ENCODE data around the gene GRIN1.

GRIN1 gene

DNA sequence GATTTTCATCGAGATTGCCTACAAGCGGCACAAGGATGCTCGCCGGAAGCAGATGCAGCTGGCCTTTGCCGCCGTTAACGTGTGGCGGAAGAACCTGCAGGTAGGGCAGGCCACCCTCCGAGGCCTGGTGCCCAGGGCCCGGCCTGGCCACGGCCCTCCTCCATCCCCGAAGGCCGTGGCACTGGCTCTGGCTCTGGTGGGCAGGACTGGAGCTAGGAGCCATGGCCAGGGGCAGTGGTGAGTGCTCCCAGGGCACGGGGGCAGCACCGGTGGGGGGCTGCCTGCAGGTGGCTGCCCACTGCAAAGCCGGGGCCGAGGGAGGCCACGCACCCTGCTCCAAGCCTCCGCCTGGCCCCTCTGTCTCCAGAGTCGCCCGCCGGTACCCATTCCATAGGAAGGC, 24.9 kb downstream of the GRIN1 start:
- H3K27ac ChIP-seq = no peak overlapping the region
- no peaks in the 10 kb centered on the region for H3K36me3 ChIP-seq (replicated peaks)
- no peak overlapping the region for H3K4me3 ChIP-seq (ENCODE audit: low read depth, low read length)
- no peak for DNase-seq
- in situ Hi-C loops (cut with HindIII; ENCODE audit: low pct_ligation_motif_present, low sequenced_read_pairs) = no loop called here
- peaks cover 79% of the 10 kb centered on the region for H3K27me3 ChIP-seq (replicated peaks)
- TF ChIP-seq, protein P1, sequence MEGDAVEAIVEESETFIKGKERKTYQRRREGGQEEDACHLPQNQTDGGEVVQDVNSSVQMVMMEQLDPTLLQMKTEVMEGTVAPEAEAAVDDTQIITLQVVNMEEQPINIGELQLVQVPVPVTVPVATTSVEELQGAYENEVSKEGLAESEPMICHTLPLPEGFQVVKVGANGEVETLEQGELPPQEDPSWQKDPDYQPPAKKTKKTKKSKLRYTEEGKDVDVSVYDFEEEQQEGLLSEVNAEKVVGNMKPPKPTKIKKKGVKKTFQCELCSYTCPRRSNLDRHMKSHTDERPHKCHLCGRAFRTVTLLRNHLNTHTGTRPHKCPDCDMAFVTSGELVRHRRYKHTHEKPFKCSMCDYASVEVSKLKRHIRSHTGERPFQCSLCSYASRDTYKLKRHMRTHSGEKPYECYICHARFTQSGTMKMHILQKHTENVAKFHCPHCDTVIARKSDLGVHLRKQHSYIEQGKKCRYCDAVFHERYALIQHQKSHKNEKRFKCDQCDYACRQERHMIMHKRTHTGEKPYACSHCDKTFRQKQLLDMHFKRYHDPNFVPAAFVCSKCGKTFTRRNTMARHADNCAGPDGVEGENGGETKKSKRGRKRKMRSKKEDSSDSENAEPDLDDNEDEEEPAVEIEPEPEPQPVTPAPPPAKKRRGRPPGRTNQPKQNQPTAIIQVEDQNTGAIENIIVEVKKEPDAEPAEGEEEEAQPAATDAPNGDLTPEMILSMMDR (IDR thresholded peaks at IDR 0.05; ENCODE audit: low read depth, low read length, missing control alignments) = no peak

DNA sequence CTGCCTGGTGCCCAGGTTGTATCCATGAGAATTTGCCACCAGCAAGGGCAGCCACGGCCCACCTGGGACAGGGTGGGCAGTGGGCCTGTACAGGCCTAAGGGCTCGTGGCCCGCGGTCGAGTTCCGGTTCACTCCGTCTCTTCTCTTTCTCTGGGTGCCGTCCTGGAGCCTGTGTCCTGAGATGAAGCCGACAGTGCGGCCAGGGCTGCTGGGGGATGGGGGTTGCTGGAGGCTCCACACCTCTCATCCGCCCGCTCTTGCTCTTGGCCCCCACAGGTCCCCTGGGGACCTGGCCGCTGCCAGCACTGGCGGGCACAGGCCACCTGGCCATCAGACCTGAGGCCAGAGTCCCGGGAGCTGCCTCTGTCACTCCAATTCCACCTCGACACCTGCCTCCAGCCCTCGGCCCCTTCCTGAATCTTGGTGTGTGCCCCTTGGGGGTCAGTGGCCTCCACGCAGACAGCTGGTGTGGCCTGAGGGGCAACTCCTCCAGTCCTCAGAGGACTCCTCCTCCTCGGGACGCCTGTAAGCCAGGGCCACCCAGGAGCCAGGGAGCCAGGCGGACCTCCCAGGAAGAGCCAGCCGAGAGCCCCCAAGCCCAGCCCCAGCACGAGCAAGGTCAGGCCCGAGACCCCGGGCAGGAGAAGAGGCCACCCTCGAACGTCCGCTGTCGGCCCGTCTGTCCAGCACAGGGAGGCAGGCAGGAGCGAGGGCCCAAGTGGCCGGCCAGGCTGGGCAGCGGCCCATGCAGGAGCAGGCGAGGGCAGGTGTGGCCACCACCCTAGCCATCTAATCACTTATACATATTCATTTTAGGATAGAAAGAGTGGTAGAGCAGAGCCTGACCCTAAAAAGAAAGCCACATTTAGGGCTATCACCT, 25.7 kb downstream of the GRIN1 start:
- TF ChIP-seq, protein P1 (IDR thresholded peaks at IDR 0.05; ENCODE audit: low read depth, low read length, missing control alignments) = no peak
- H3K36me3 ChIP-seq (replicated peaks) = no peaks in the 10 kb centered on the region
- H3K4me3 ChIP-seq (ENCODE audit: low read depth, low read length) = no peak overlapping the region
- no peak overlapping the region for H3K27ac ChIP-seq
- in situ Hi-C loops (cut with HindIII; ENCODE audit: low pct_ligation_motif_present, low sequenced_read_pairs) = no loop called here
- no peak for DNase-seq
- peaks cover 84% of the 10 kb centered on the region for H3K27me3 ChIP-seq (replicated peaks)

DNA sequence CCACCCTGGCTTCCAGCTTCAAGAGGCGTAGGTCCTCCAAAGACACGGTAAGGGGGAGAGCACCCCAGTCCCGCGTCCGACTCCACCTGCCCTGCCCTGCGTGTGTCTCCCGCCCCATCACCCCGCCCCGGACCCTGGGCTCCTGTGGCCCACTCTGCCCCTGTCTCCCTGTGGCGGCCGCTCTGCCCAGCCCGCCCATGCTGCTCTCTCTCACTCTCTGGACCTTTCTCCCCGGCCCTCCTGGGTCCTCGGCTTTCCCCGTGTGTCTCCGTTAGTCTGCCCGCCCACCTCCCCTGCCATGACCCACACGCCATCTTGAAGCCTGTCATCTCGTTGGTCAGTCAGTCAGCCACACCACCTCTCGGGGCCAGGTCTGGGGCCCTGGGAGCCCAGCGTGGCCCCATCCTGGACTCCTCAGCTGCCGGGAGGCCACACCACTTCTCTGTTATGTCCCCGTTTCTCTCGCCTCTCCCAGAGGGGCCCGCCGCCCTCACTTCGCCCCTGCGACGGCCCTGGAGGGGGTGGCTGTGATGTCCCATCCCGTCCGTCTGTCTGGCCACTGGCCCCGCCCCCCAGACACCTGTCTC, 26.4 kb downstream of the GRIN1 start:
- TF ChIP-seq, protein P1 (IDR thresholded peaks at IDR 0.05; ENCODE audit: low read depth, low read length, missing control alignments) = no peak
- Histone ChIP-seq H3K27me3 (replicated peaks) (peaks cover 87% of the 10 kb centered on the region), H3K36me3 (replicated peaks) (no peaks in the 10 kb centered on the region), H3K4me3 (ENCODE audit: low read depth, low read length) (no peak overlapping the region), H3K27ac (no peak overlapping the region)
- no peak for DNase-seq
- in situ Hi-C loops (cut with HindIII; ENCODE audit: low pct_ligation_motif_present, low sequenced_read_pairs) = no loop called here

DNA sequence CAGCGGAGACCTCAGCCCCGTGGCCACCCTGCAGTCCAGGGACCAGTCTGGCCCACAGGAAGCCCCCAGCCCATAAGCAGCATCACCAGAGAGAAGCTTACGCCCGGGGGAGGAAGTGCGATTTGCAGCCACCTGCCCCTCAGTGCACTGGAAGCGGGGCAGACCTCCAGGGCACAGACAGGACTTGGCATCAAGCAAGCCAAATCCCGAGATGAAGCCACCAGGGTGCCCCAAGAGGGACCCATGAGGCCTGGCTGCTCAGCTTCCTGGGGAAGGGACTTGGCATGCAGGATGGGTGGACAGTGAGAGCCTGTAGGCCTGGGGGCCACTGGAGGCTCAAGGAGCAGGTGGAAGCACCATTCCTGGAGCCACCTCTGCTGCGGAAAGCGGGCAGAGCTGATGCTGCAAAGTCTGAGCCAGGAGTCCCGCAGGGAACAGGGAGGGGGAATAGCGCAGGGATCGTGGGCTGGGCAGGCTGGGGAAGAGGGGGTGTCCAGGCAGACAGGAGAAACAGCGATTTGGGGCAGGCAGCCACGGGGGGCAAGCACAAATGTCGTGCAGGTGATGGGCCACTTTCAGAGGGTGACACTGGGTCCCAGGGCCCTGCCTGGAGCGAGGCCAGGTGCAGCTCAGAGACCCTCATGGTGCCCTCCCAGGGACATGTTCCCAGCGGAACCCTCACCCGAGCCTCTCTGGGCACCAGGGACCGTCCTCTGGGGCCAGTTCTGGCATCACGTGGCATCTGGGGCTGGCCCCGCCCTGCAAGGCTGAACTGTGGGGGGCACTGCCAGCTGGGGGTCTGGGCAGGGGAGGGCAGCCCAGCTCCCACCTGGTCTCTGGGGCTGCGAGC, 27.7 kb downstream of the GRIN1 start:
- peaks cover 91% of the 10 kb centered on the region for H3K27me3 ChIP-seq (replicated peaks)
- H3K36me3 ChIP-seq (replicated peaks) = no peaks in the 10 kb centered on the region
- no peak overlapping the region for H3K4me3 ChIP-seq (ENCODE audit: low read depth, low read length)
- TF ChIP-seq, protein P1 (IDR thresholded peaks at IDR 0.05; ENCODE audit: low read depth, low read length, missing control alignments) = no peak
- DNase-seq = no peak
- in situ Hi-C loops (cut with HindIII; ENCODE audit: low pct_ligation_motif_present, low sequenced_read_pairs) = no loop called here
- no peak overlapping the region for H3K27ac ChIP-seq

DNA sequence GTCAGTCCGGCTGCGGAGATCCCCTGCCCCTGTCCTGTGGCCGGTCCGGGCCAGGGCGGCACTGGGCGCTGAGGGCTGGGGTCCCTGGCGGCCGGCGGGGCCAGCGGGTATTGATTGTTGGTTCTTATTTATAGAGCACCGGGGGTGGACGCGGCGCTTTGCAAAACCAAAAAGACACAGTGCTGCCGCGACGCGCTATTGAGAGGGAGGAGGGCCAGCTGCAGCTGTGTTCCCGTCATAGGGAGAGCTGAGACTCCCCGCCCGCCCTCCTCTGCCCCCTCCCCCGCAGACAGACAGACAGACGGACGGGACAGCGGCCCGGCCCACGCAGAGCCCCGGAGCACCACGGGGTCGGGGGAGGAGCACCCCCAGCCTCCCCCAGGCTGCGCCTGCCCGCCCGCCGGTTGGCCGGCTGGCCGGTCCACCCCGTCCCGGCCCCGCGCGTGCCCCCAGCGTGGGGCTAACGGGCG, 28.4 kb downstream of the GRIN1 start:
- peaks cover 88% of the 10 kb centered on the region for H3K27me3 ChIP-seq (replicated peaks)
- TF ChIP-seq, protein P1 (IDR thresholded peaks at IDR 0.05; ENCODE audit: low read depth, low read length, missing control alignments) = no peak
- in situ Hi-C loops (cut with HindIII; ENCODE audit: low pct_ligation_motif_present, low sequenced_read_pairs) = no loop called here
- no peak overlapping the region for H3K27ac ChIP-seq
- H3K4me3 ChIP-seq (ENCODE audit: low read depth, low read length) = no peak overlapping the region
- no peaks in the 10 kb centered on the region for H3K36me3 ChIP-seq (replicated peaks)
- no peak for DNase-seq
